Measurements from ENCODE around the gene HOXB3.

- no peak for TF ChIP-seq BORCS8-MEF2B (CRISPR knock-in tag; IDR thresholded peaks at IDR 0.05)
- TF ChIP-seq CREB1 (IDR thresholded peaks at IDR 0.05): no peak
- TF ChIP-seq CREB1 (CRISPR knock-in tag; IDR thresholded peaks at IDR 0.05): no peak
- no peak for TF ChIP-seq HNRNPH1 (optimal IDR thresholded peaks at IDR 0.05; ENCODE audit: low read depth, low read length)
- no peak for TF ChIP-seq XRCC5 (optimal IDR thresholded peaks at IDR 0.05; ENCODE audit: low read length)
- no peak for TF ChIP-seq CEBPZ (IDR thresholded peaks at IDR 0.05; ENCODE audit: low read length)
- no peak for TF ChIP-seq TEAD2 (CRISPR knock-in tag; IDR thresholded peaks at IDR 0.05)
- TF ChIP-seq NFIC (IDR thresholded peaks at IDR 0.05; ENCODE audit: low read length): no peak
- TF ChIP-seq POLR2A (IDR thresholded peaks at IDR 0.05; ENCODE audit: insufficient read depth in 1 of 2, low read depth in 2 of 2, low read length in 2 of 2): no peak
- TF ChIP-seq ARID4A (CRISPR knock-in tag; IDR thresholded peaks at IDR 0.05; ENCODE audit: borderline replicate concordance): no peak
- no peak for TF ChIP-seq CEBPG (CRISPR knock-in tag; IDR thresholded peaks at IDR 0.05)
- TF ChIP-seq EZH2 (conservative IDR thresholded peaks at IDR 0.05; ENCODE audit: low read depth, low read length): no peak
- no peak for TF ChIP-seq ZNF256 (CRISPR knock-in tag; conservative IDR thresholded peaks at IDR 0.05)
These were observed 83.8 kb downstream of the HOXB3 start for GRCh38 chr17:48506246-48506645.
